ENCODE results near the gene MAP2K3.
A peak's percentile ranks its signal among the peaks of the same experiment; 100 is the strongest.

MAP2K3 gene

GRCh38 chr17:21284319-21285163 lies at the start of gene MAP2K3:
MAP2K3 (plus strand) TSS chr17:21284711; CDS start chr17:21284921, 210 bp downstream.
- Histone ChIP-seq H2AFZ (ENCODE audit: low read depth, low read length) (peak within 1 kb of the TSS; percentile 82), H3K27me3 (ENCODE audit: insufficient read depth, low read length) (peaks cover 15% of the 10 kb centered on the region), H3K4me1 (ENCODE audit: insufficient read depth, low read length) (peaks cover 23% of the 10 kb centered on the region), H3K36me3 (ENCODE audit: insufficient read depth, low read length) (no peaks in the 10 kb centered on the region), H3K9me3 (ENCODE audit: low read length) (no peaks in the 10 kb centered on the region), H3K4me3 (ENCODE audit: low read length) (peak within 1 kb of the TSS; percentile 57)

GRCh38 chr17:21235921-21236320 lies 48.6 kb upstream of the MAP2K3 start:
- Histone ChIP-seq H3K36me3 (ENCODE audit: insufficient read depth, low read length) (no peaks in the 10 kb centered on the region), H3K9me3 (ENCODE audit: low read length) (no peaks in the 10 kb centered on the region), H3K4me3 (ENCODE audit: low read length) (no peak overlapping the region), H3K27me3 (ENCODE audit: insufficient read depth, low read length) (no peaks in the 10 kb centered on the region), H3K4me1 (ENCODE audit: insufficient read depth, low read length) (no peaks in the 10 kb centered on the region), H2AFZ (ENCODE audit: low read depth, low read length) (no peak overlapping the region)

- Histone ChIP-seq H2AFZ (ENCODE audit: low read depth, low read length) (no peak overlapping the region), H3K27me3 (ENCODE audit: insufficient read depth, low read length) (no peaks in the 10 kb centered on the region), H3K4me1 (ENCODE audit: insufficient read depth, low read length) (no peaks in the 10 kb centered on the region), H3K9me3 (ENCODE audit: low read length) (no peaks in the 10 kb centered on the region), H3K36me3 (ENCODE audit: insufficient read depth, low read length) (peaks cover 5% of the 10 kb centered on the region), H3K4me3 (ENCODE audit: low read length) (no peak overlapping the region)
Measured at GRCh38 chr17:21239680-21240368, 44.7 kb upstream of the MAP2K3 start.

GRCh38 chr17:21240369-21241055 lies 44.0 kb upstream of the MAP2K3 start:
- H3K27me3 ChIP-seq (ENCODE audit: insufficient read depth, low read length) = no peaks in the 10 kb centered on the region

GRCh38 chr17:21241564-21241963 lies 42.9 kb upstream of the MAP2K3 start:
- no peak overlapping the region for H2AFZ ChIP-seq (ENCODE audit: low read depth, low read length)
- H3K27me3 ChIP-seq (ENCODE audit: insufficient read depth, low read length) = no peaks in the 10 kb centered on the region
- H3K4me3 ChIP-seq (ENCODE audit: low read length) = no peak overlapping the region
- H3K4me1 ChIP-seq (ENCODE audit: insufficient read depth, low read length) = no peaks in the 10 kb centered on the region
- H3K9me3 ChIP-seq (ENCODE audit: low read length) = no peaks in the 10 kb centered on the region
- peaks cover 5% of the 10 kb centered on the region for H3K36me3 ChIP-seq (ENCODE audit: insufficient read depth, low read length)

More at GRCh38 chr17:21240369-21241055, 44.0 kb upstream of the MAP2K3 start:
- Histone ChIP-seq H3K4me1 (ENCODE audit: insufficient read depth, low read length) (no peaks in the 10 kb centered on the region), H3K4me3 (ENCODE audit: low read length) (no peak overlapping the region), H3K36me3 (ENCODE audit: insufficient read depth, low read length) (peaks cover 5% of the 10 kb centered on the region), H2AFZ (ENCODE audit: low read depth, low read length) (no peak overlapping the region), H3K9me3 (ENCODE audit: low read length) (no peaks in the 10 kb centered on the region)

GRCh38 chr17:21242026-21242697 lies 42.3 kb upstream of the MAP2K3 start:
- Histone ChIP-seq H3K27me3 (ENCODE audit: insufficient read depth, low read length) (no peaks in the 10 kb centered on the region), H2AFZ (ENCODE audit: low read depth, low read length) (no peak overlapping the region), H3K36me3 (ENCODE audit: insufficient read depth, low read length) (peaks cover 5% of the 10 kb centered on the region), H3K9me3 (ENCODE audit: low read length) (no peaks in the 10 kb centered on the region), H3K4me1 (ENCODE audit: insufficient read depth, low read length) (no peaks in the 10 kb centered on the region), H3K4me3 (ENCODE audit: low read length) (no peak overlapping the region)

GRCh38 chr17:21242780-21243515 lies 41.6 kb upstream of the MAP2K3 start:
- Histone ChIP-seq H3K9me3 (ENCODE audit: low read length) (no peaks in the 10 kb centered on the region), H3K27me3 (ENCODE audit: insufficient read depth, low read length) (no peaks in the 10 kb centered on the region), H3K4me3 (ENCODE audit: low read length) (no peak overlapping the region), H2AFZ (ENCODE audit: low read depth, low read length) (no peak overlapping the region), H3K4me1 (ENCODE audit: insufficient read depth, low read length) (no peaks in the 10 kb centered on the region), H3K36me3 (ENCODE audit: insufficient read depth, low read length) (peaks cover 5% of the 10 kb centered on the region)

GRCh38 chr17:21243516-21244303 lies 40.8 kb upstream of the MAP2K3 start:
- no peaks in the 10 kb centered on the region for H3K9me3 ChIP-seq (ENCODE audit: low read length)
- no peak overlapping the region for H3K4me3 ChIP-seq (ENCODE audit: low read length)
- no peaks in the 10 kb centered on the region for H3K4me1 ChIP-seq (ENCODE audit: insufficient read depth, low read length)
- H3K36me3 ChIP-seq (ENCODE audit: insufficient read depth, low read length) = peaks cover 5% of the 10 kb centered on the region
- H3K27me3 ChIP-seq (ENCODE audit: insufficient read depth, low read length) = no peaks in the 10 kb centered on the region
- H2AFZ ChIP-seq (ENCODE audit: low read depth, low read length) = no peak overlapping the region

GRCh38 chr17:21245639-21246084 lies 38.8 kb upstream of the MAP2K3 start:
- peaks cover 5% of the 10 kb centered on the region for H3K36me3 ChIP-seq (ENCODE audit: insufficient read depth, low read length)
- no peaks in the 10 kb centered on the region for H3K4me1 ChIP-seq (ENCODE audit: insufficient read depth, low read length)
- H2AFZ ChIP-seq (ENCODE audit: low read depth, low read length) = no peak overlapping the region
- no peaks in the 10 kb centered on the region for H3K27me3 ChIP-seq (ENCODE audit: insufficient read depth, low read length)
- H3K9me3 ChIP-seq (ENCODE audit: low read length) = no peaks in the 10 kb centered on the region
- H3K4me3 ChIP-seq (ENCODE audit: low read length) = no peak overlapping the region

GRCh38 chr17:21246698-21247097 lies 37.8 kb upstream of the MAP2K3 start:
- Histone ChIP-seq H3K4me1 (ENCODE audit: insufficient read depth, low read length) (no peaks in the 10 kb centered on the region), H3K4me3 (ENCODE audit: low read length) (no peak overlapping the region), H3K27me3 (ENCODE audit: insufficient read depth, low read length) (no peaks in the 10 kb centered on the region), H2AFZ (ENCODE audit: low read depth, low read length) (no peak overlapping the region), H3K9me3 (ENCODE audit: low read length) (no peaks in the 10 kb centered on the region), H3K36me3 (ENCODE audit: insufficient read depth, low read length) (peaks cover 5% of the 10 kb centered on the region)

- H3K4me1 ChIP-seq (ENCODE audit: insufficient read depth, low read length) = no peaks in the 10 kb centered on the region
- no peaks in the 10 kb centered on the region for H3K27me3 ChIP-seq (ENCODE audit: insufficient read depth, low read length)
- no peaks in the 10 kb centered on the region for H3K9me3 ChIP-seq (ENCODE audit: low read length)
Measured at GRCh38 chr17:21247552-21248258, 36.8 kb upstream of the MAP2K3 start.

More at GRCh38 chr17:21247552-21248258, 36.8 kb upstream of the MAP2K3 start:
- Histone ChIP-seq H3K4me3 (ENCODE audit: low read length) (no peak overlapping the region), H2AFZ (ENCODE audit: low read depth, low read length) (no peak overlapping the region), H3K36me3 (ENCODE audit: insufficient read depth, low read length) (peaks cover 2% of the 10 kb centered on the region)

Data from neuron (in vitro differentiated cells).